Raji (cell line): ENCODE measurements around the gene KASH5.
A peak's percentile ranks its signal among the peaks of the same experiment; 100 is the strongest.

ENCODE experiments used
- POLR2A ChIP-seq: IDR thresholded peaks from 2 replicates; pipeline ENCODE4 v1.6.1; 2011; ENCODE audit warnings: low read depth, low read length, control low read depth; ENCODE audit not compliant: insufficient read depth

The KASH5 gene

DNA sequence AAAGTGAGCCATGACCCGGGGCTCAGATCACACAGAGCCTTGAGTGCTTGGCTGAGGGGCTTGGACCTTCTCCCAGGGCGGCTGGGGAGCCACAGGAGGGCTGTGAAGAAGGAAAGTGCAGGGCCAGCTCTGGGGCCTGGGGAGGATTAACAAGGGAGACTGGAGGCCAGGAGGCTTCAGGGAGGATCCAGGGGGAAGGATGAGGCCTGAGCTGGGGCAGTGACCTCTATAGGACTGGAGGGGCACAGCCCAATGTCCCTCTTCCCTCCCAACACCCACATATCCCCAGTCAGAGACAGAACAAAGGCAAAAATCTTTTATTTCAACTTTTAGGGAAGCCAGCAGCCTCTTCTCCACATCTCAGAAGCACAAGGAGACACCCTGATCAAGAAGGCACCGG is 57.9 kb downstream of the KASH5 start:
- no peak for TF ChIP-seq POLR2A

- TF ChIP-seq POLR2A, result no peak
Observed at GRCh38 chr19:49447485-49448431, 59.7 kb downstream of the KASH5 start.

DNA sequence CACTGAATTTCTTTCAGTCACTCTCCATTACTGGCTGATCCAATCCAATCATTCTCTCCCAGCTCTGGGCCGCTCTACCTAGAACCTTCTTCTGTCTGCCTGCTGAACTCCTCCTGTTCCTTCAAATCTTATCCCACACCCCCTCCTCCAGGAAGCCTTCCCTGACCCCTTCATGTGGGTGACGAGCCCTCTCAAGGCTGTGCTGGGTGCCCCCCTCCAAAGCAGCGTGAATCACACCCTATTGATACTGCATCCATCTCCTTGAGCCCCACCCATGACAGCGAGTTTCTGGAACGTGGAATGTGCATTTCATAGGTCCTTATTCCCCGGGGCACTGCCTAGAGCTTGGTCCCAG is 60.4 kb downstream of the KASH5 start:
- TF ChIP-seq POLR2A, result no peak

- TF ChIP-seq POLR2A, result no peak
Observed at GRCh38 chr19:49450405-49450804, 62.4 kb downstream of the KASH5 start.

- peak; percentile 96 for TF ChIP-seq POLR2A
Observed at GRCh38 chr19:49451430-49452181, 63.6 kb downstream of the KASH5 start, which contains the start of gene PIH1D1. Gene PIH1D1, minus strand, starts transcription at chr19:49451814. Its CDS starts 240 bp downstream, at chr19:49451574.

- peak; percentile 91 for TF ChIP-seq POLR2A
Observed at GRCh38 chr19:49453013-49453756, 65.1 kb downstream of the KASH5 start, which contains the start of gene ALDH16A1. Gene ALDH16A1, plus strand, starts transcription at chr19:49453225. Its CDS starts 107 bp downstream, at chr19:49453332.

DNA sequence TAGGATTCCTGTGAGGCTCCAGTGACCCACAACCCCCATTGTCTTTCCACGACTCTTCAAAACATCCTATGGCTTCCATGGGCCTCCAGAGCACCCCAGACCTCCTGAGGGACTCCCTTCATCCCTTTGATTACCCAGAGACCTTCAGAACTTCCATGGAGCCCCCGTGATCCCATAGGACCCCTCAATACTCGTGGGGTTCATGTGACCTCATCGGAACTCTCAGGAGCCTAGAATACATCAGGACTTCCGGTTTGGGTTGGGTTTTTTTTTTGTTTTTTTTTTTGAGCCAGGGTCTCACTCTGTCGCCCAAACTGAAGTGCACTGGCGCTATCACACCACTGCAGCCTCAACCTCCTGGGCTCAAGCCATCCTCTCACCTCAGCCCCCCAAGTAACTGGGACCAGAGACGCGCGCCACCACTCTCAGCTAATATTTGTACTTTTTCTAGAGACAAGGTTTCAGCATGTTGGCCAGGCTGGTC is 65.8 kb downstream of the KASH5 start:
- no peak for TF ChIP-seq POLR2A

GRCh38 chr19:49455773-49456172 is 67.7 kb downstream of the KASH5 start:
- no peak for TF ChIP-seq POLR2A

DNA sequence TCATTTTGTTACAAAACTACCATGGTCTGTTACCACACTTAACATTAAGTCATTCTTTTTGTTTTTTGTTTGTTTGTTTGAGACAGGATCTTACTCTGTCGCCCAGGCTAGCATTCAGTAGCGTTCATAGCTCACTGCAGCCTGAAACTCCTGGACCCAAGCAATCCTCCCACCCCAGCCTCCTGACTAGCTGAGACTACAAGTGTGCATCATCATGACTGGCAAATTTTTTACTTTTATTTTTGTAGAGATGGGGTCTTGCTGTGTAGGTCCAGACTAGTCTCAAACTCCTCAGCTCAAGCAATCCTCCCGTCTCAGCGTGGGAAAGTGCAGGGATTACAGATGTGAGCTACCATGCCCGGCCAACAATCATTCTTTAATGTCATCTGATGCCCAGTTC is 68.3 kb downstream of the KASH5 start:
- no peak for TF ChIP-seq POLR2A

- no peak for TF ChIP-seq POLR2A
Observed at GRCh38 chr19:49458567-49458903, 70.5 kb downstream of the KASH5 start.

DNA sequence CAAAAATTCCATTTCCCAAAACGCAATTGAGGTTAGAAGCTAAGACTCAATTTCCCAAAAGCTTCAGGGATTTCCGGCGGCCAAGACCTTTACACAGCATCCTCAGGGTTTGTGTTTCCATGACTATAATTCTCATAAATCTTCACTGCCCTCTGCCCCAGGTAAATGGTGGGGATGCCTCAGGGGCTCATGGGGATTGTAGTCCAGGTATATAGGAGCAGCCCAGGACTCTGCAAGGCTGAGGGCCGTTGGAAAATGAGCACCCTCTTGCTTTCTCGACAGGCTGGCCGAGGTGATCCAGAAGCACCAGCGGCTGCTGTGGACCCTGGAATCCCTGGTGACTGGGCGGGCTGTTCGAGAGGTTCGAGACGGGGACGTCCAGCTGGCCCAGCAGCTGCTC is 71.3 kb downstream of the KASH5 start:
- TF ChIP-seq POLR2A, result no peak

DNA sequence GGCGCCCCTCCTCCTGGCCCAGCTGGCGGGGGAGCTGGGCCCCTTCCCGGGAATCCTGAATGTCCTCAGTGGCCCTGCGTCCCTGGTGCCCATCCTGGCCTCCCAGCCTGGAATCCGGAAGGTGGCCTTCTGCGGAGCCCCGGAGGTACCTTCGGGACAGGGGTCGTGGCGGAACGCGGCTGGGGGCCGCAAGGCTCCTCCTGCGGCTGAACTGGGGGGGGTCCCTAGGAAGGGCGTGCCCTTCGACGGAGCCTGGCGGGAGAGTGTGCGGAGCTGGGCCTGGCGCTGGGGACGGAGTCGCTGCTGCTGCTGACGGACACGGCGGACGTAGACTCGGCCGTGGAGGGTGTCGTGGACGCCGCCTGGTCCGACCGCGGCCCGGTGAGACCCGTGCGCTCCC is 73.6 kb downstream of the KASH5 start:
- TF ChIP-seq POLR2A, result no peak

- no peak for TF ChIP-seq POLR2A
Observed at GRCh38 chr19:49462492-49462891, 74.4 kb downstream of the KASH5 start.

- no peak for TF ChIP-seq POLR2A
Observed at GRCh38 chr19:49463960-49464740, 76.1 kb downstream of the KASH5 start.
